HG02642 (cell line): ENCODE measurements around the gene ZNG1F.
"Not testable (repeated sequence)": the region's sequence is repeated elsewhere in the genome, so short reads cannot be mapped to it uniquely, and the experiment has no call there.

Experiments
- ATAC-seq: cut with Tn5 transposase; IDR thresholded peaks from one replicate; pipeline ENCODE4 v1.9.1; 2021; ENCODE audit warnings: mild to moderate bottlenecking; ENCODE audit not compliant: unreplicated experiment, poor library complexity

Gene ZNG1F

GRCh38 chr9:41189217-41189616 is at the start of gene ZNG1F:
TSS of gene ZNG1F (minus strand) at chr9:41189317. CDS start at chr9:41189258, 59 bp downstream.
- not testable (repeated sequence) for ATAC-seq

- ATAC-seq = not testable (repeated sequence)
Observed at GRCh38 chr9:41237110-41237749, 48.1 kb upstream of the ZNG1F start.

- not testable (repeated sequence) for ATAC-seq
Observed at GRCh38 chr9:41236486-41237109, 47.5 kb upstream of the ZNG1F start.

GRCh38 chr9:41234811-41235805 is 46.0 kb upstream of the ZNG1F start:
- ATAC-seq = peak; percentile 100

- peak; percentile 23 for ATAC-seq
Observed at GRCh38 chr9:41234221-41234620, 45.1 kb upstream of the ZNG1F start.

DNA sequence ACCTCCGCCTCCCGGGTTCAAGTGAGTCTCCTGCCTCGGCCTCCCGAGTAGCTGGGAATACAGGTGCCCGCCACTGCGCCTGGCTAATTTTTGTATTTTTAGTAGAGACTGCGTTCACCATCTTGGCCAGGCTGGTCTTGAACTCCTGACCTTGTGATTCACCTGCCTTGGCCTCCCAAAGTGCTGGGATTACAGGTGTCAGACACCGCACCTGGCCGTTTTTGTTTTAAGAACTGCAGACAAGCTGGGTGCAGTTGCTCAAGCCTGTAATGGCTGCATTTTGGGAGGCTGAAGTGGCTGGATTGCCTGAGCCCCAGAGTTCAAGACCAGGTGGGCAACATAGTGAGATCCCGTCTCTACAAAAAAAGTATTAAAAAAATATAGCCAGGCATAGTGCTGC is 43.2 kb upstream of the ZNG1F start:
- not testable (repeated sequence) for ATAC-seq

DNA sequence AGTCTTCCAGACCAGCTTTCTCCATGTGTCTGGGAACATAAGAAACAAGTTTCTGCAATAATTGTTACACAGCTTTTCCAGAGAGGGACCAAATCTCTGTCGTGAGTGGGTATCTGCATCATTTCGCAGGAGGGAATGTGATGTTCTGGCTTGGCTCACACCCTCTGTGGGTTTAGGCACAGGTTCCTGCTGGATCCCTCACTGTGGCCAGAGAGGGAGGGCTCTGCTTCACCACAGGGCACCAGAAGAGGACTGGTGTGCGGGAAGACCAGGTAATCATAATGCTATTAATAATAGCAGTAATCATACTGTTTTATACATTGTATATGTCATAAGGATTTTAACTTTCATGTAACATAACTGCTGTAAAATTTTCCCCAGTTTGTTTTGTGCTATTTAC is 41.3 kb upstream of the ZNG1F start:
- ATAC-seq = not testable (repeated sequence)

DNA sequence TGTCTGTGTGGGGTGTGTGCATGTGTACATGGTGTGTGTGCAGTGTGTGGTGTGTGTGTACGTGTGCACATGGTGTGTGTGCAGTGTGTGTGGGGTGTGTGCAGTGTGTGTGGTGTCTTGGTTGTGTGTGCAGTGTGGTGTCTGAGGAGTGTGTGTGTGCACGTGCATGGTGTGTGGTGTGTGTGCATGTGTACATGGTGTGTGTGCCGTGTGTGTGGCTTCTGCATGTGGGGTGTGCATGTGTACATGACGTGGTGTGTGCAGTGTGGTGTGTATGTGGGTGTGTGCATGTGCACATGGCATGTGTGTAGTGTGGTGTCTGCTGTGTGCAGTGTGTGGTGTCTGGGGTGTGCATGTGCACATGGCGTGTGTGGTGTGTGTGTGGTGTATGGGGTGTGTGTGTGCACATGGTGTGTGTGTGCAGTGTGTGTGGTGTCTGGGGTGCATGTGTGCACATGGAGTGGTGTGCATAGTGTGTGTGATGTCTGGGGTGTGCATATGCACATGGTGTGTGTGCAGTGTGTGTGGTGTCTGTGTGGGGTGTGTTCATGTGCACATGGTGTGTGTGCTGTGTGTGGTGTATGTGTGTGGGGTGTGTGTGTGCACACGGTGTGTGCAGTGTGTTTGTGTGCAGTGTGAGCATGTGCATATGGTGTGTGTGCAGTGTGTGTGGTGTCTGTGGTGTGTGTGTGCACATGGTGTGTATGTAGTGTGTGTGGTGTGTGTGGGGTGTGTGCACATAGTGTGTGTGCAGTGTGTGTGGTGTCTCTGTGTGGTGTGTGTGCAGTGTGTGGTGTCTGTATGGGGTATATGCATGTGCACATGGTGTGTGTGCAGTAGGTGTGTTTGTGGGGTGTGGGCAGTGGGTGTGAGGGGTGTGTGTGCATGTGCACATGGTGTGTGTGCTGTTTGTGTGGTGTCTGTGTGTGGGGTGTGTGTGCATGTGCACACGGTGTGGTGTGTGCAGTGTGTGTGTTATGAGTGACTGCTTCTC is 40.6 kb upstream of the ZNG1F start:
- peak; percentile 27 for ATAC-seq

- ATAC-seq = not testable (repeated sequence)
Observed at GRCh38 chr9:41219831-41220230, 30.7 kb upstream of the ZNG1F start.

GRCh38 chr9:41188439-41188838 is 678 bp downstream of the ZNG1F start:
- ATAC-seq = not testable (repeated sequence)

DNA sequence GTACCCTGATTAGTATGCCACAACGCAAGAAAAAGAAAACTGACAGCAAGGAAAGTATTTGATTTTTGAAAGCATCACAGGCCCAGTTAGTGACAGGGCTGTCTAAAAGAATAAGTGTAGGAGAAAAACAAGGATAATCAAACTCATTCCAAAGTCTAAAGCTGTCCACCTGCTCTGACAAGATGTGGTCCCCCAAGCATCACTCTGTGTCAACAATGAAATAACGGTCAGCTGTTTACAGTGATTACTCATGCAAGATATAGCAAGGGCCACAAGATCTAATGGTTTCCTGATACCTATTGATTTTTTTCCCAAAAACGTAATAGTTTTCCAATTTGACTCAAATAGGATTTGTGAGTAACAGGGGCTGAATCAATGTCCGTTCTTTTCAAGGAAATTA is 14.1 kb downstream of the ZNG1F start:
- not testable (repeated sequence) for ATAC-seq

- ATAC-seq = not testable (repeated sequence)
Observed at GRCh38 chr9:41150116-41150515, 39.0 kb downstream of the ZNG1F start.

GRCh38 chr9:41141878-41142277 is 47.2 kb downstream of the ZNG1F start:
- ATAC-seq = not testable (repeated sequence)

GRCh38 chr9:41128581-41128980 is 60.5 kb downstream of the ZNG1F start, which contains the start of gene FOXD4L6:
TSS of gene FOXD4L6 (minus strand) at chr9:41128681. CDS start at chr9:41128383, 298 bp downstream.
- ATAC-seq = not testable (repeated sequence)

GRCh38 chr9:41126746-41127446 is 62.2 kb downstream of the ZNG1F start:
- not testable (repeated sequence) for ATAC-seq

GRCh38 chr9:41125936-41126335 is 63.2 kb downstream of the ZNG1F start:
- not testable (repeated sequence) for ATAC-seq

- ATAC-seq = not testable (repeated sequence)
Observed at GRCh38 chr9:41125109-41125658, 63.9 kb downstream of the ZNG1F start.
